H1 (cell line): ENCODE measurements around the gene PDGFA. TPM values are rescaled to one million over a fixed set of nuclear protein-coding genes. Genes with fewer than 3 reads are reported as not detected.
A peak's percentile ranks its signal among the peaks of the same experiment; 100 is the strongest.

Experiments used
- CTCF ChIA-PET: fragments of 300-600 bp; sonication (Branson Sonifier 250); formaldehyde crosslinking; loops from one replicate; lab custom pipeline; 2021; ENCODE audit not compliant: partially characterized antibody; lab: Charles Lee
- POLR2A ChIA-PET: fragments of 300-600 bp; sonication (Branson Sonifier 250); formaldehyde crosslinking; loops from one replicate; lab custom pipeline; 2021; ENCODE audit warnings: inconsistent platforms; ENCODE audit not compliant: partially characterized antibody; lab: Charles Lee
- DNase-seq, 2 experiments: peaks; one replicate each; pipeline versions ENCODE4 v3.0.0 to v3.0.0-alpha.2; 2010 to 2022; ENCODE audit warnings: low spot score in 2 of 2, low read depth in 1 of 2, mixed read lengths in 1 of 2
- FAIRE-seq: peaks from 2 replicates; lab custom pipeline; 2011; peaks lifted over from hg19 to GRCh38; lab: Jason Lieb, UNC
- H2AFZ ChIP-seq: 2 replicates; pipeline ENCODE4 v1.8.1; 2012; ENCODE audit warnings: low read length, inconsistent platforms
- H2AK5ac ChIP-seq: 2 replicates; pipeline ENCODE4 v1.6.1; 2013; ENCODE audit warnings: low read depth, low read length
- H2BK120ac ChIP-seq: replicated peaks from 2 replicates; pipeline ENCODE3; 2013; ENCODE audit warnings: low read depth, low read length, inconsistent platforms
- H2BK12ac ChIP-seq: 2 replicates; pipeline ENCODE4 v1.6.1; 2013; ENCODE audit warnings: low read depth, low read length
- H2BK15ac ChIP-seq: 2 replicates; pipeline ENCODE4 v1.6.1; 2013; ENCODE audit warnings: low read length
- H2BK20ac ChIP-seq: 2 replicates; pipeline ENCODE4 v1.6.1; 2013; ENCODE audit warnings: low read length
- H2BK5ac ChIP-seq: 2 replicates; pipeline ENCODE4 v1.6.1; 2013; ENCODE audit warnings: low read depth, low read length
- H3K14ac ChIP-seq: 2 replicates; pipeline ENCODE4 v1.6.1; 2013; ENCODE audit warnings: inconsistent platforms; ENCODE audit not compliant: insufficient read length
- H3K18ac ChIP-seq: 2 replicates; pipeline ENCODE4 v1.6.1; 2013; ENCODE audit warnings: low read length; ENCODE audit errors: extremely low read depth
- H3K23ac ChIP-seq: 2 replicates; pipeline ENCODE4 v1.6.1; 2013; ENCODE audit warnings: inconsistent platforms; ENCODE audit not compliant: insufficient read length
- H3K23me2 ChIP-seq: 2 replicates; pipeline ENCODE4 v1.6.1; 2013; ENCODE audit warnings: low read depth, low read length
- H3K27ac ChIP-seq: 2 replicates; pipeline ENCODE4 v1.6.1; 2011; ENCODE audit warnings: low read depth, low read length, inconsistent platforms
- H3K27me3 ChIP-seq, 4 experiments: replicated peaks in 1 of 4; 1 replicate in 1 of 4; 2 replicates in 3 of 4; pipeline versions ENCODE4 v1.6.1 to v1.8.1; 2011 to 2013; ENCODE audit warnings: low read length in 3 of 4, mild to moderate bottlenecking in 3 of 4, inconsistent platforms in 2 of 4, mixed read lengths in 2 of 4, moderate library complexity in 1 of 4; ENCODE audit not compliant: control insufficient read depth in 3 of 4, insufficient read depth in 3 of 4; ENCODE audit errors: extremely low read depth in 1 of 4
- H3K36me3 ChIP-seq, 4 experiments: 2 replicates each; pipeline versions ENCODE4 v1.6.1 to v1.8.1; 2011 to 2013; ENCODE audit warnings: mild to moderate bottlenecking in 4 of 4, low read length in 3 of 4, moderate library complexity in 2 of 4, control low read depth in 1 of 4, inconsistent platforms in 1 of 4; ENCODE audit not compliant: insufficient read depth in 4 of 4, control insufficient read depth in 2 of 4
- H3K4ac ChIP-seq: replicated peaks from 2 replicates; pipeline ENCODE3; 2013; ENCODE audit warnings: low read length, low read depth, mixed read lengths, inconsistent platforms; ENCODE audit not compliant: insufficient read length
- H3K4me1 ChIP-seq, 4 experiments: replicated peaks in 1 of 4; 1 replicate in 1 of 4; 2 replicates in 3 of 4; pipeline versions ENCODE4 v1.6.1 to v1.8.1; 2011 to 2013; ENCODE audit warnings: low read length in 3 of 4, inconsistent platforms in 2 of 4, mixed read lengths in 1 of 4; ENCODE audit not compliant: insufficient read depth in 4 of 4, control insufficient read depth in 3 of 4
- H3K4me2 ChIP-seq, 2 experiments: 2 replicates each; pipeline versions ENCODE4 v1.6.1 to v1.8.1; 2011 to 2013; ENCODE audit warnings: low read depth in 2 of 2, low read length in 2 of 2, control low read depth in 1 of 2, inconsistent platforms in 1 of 2, mild to moderate bottlenecking in 1 of 2; ENCODE audit not compliant: insufficient read depth in 1 of 2
- H3K4me3 ChIP-seq, 4 experiments: fragments of 200-600, 300-600 bp in 1 of 4; sonication (generic), shearing (Covaris generic), sonication (Bioruptor Twin) in 1 of 4; 2 replicates each; pipeline versions ENCODE4 v1.5.1 to v1.8.1; 2011 to 2016; ENCODE audit warnings: low read length in 4 of 4, low read depth in 3 of 4, control low read depth in 2 of 4, inconsistent platforms in 2 of 4, mild to moderate bottlenecking in 2 of 4, mixed read lengths in 1 of 4, moderate library complexity in 1 of 4; ENCODE audit not compliant: insufficient read depth in 2 of 4; ENCODE audit errors: extremely low read depth in 1 of 4
- H3K56ac ChIP-seq: replicated peaks from 2 replicates; pipeline ENCODE3; 2013; ENCODE audit warnings: low read depth, mild to moderate bottlenecking, mixed read lengths, low read length, inconsistent platforms; ENCODE audit not compliant: insufficient read length
- H3K79me1 ChIP-seq: 2 replicates; pipeline ENCODE4 v1.6.1; 2013; ENCODE audit warnings: low read depth, low read length, control low read depth
- H3K79me2 ChIP-seq, 2 experiments: 2 replicates each; pipeline versions ENCODE4 v1.6.1 to v1.8.1; 2012 to 2013; ENCODE audit warnings: low read length in 2 of 2, mild to moderate bottlenecking in 2 of 2, inconsistent platforms in 1 of 2; ENCODE audit not compliant: insufficient read depth in 2 of 2, control insufficient read depth in 1 of 2
- H3K9ac ChIP-seq, 4 experiments: replicated peaks in 1 of 4; 1 replicate in 1 of 4; 2 replicates in 3 of 4; pipeline versions ENCODE4 v1.6.1 to v1.8.1; 2011 to 2013; ENCODE audit warnings: low read depth in 3 of 4, low read length in 3 of 4, control low read depth in 2 of 4, mild to moderate bottlenecking in 2 of 4, moderate library complexity in 2 of 4, inconsistent platforms in 1 of 4; ENCODE audit errors: extremely low read depth in 1 of 4
- H3K9me3 ChIP-seq, 2 experiments: 2 replicates each; pipeline versions ENCODE4 v1.6.1 to v1.8.1; 2012 to 2013; ENCODE audit warnings: mild to moderate bottlenecking in 2 of 2, moderate library complexity in 2 of 2, control low read depth in 1 of 2, inconsistent platforms in 1 of 2, low read depth in 1 of 2, low read length in 1 of 2, mixed read lengths in 1 of 2; ENCODE audit not compliant: insufficient read depth in 2 of 2
- H4K20me1 ChIP-seq, 2 experiments: replicated peaks in 1 of 2; 2 replicates each; pipeline versions ENCODE3 to v1.8.1; 2011 to 2013; ENCODE audit warnings: inconsistent platforms in 2 of 2, low read length in 2 of 2, mild to moderate bottlenecking in 1 of 2; ENCODE audit not compliant: insufficient read depth in 2 of 2, control insufficient read depth in 1 of 2
- H4K5ac ChIP-seq: 2 replicates; pipeline ENCODE4 v1.6.1; 2013; ENCODE audit warnings: low read length, low read depth, mixed read lengths, inconsistent platforms; ENCODE audit not compliant: insufficient read length
- H4K8ac ChIP-seq: 2 replicates; pipeline ENCODE4 v1.8.0; 2013; ENCODE audit warnings: mild to moderate bottlenecking, moderate library complexity, low read length, inconsistent platforms; ENCODE audit not compliant: insufficient read depth; ENCODE audit errors: extremely low read depth
- H4K91ac ChIP-seq: replicated peaks from 2 replicates; pipeline ENCODE3; 2013; ENCODE audit warnings: low read length, mixed read lengths, inconsistent platforms; ENCODE audit not compliant: insufficient read length
- BCL11A ChIP-seq, 2 experiments: IDR thresholded peaks; one replicate each; pipeline ENCODE4 v1.6.1; 2011; ENCODE audit warnings: low read depth in 2 of 2, low read length in 2 of 2, mild to moderate bottlenecking in 2 of 2
- BRCA1 ChIP-seq: IDR thresholded peaks from 2 replicates; pipeline ENCODE4 v1.6.1; 2012; ENCODE audit warnings: low read depth, low read length, improper control_type of control experiment
- CBX8 ChIP-seq: fragments of 300-800, 300-1000 bp; sonication (generic); IDR thresholded peaks from 2 replicates; pipeline ENCODE4 v1.7.1; 2016; ENCODE audit warnings: low read depth, low read length, borderline replicate concordance
- MAFK ChIP-seq: IDR thresholded peaks from 2 replicates; pipeline ENCODE4 v1.6.1; 2012; ENCODE audit warnings: low read depth, mild to moderate bottlenecking, improper control_type of control experiment, low read length
- RNF2 ChIP-seq: fragments of 200-900, 300-1000 bp; sonication (generic); IDR thresholded peaks from 2 replicates; pipeline ENCODE4 v1.7.1; 2016; ENCODE audit warnings: borderline replicate concordance, low read depth, mild to moderate bottlenecking, antibody characterized with exemption, low read length; ENCODE audit not compliant: poor library complexity, severe bottlenecking; ENCODE audit errors: missing control alignments
- WGBS, 2 experiments: shearing (Covaris generic) in 1 of 2; methylation state at CpG; one replicate each; pipeline versions ENCODE4 v1.1.6 to v1.1.7; 2013 to 2015; ENCODE audit warnings: low lambda C conversion rate in 2 of 2, mixed read lengths in 2 of 2, inconsistent platforms in 1 of 2, low coverage in 1 of 2, missing lambda C conversion rate in 1 of 2; ENCODE audit not compliant: insufficient replicate concordance in 2 of 2, insufficient coverage in 1 of 2, insufficient read length in 1 of 2; ENCODE audit errors: extremely low coverage in 1 of 2, missing lambda C conversion rate in 1 of 2; 5-methylcytosine and 5-hydroxymethylcytosine counted together
- polyA plus RNA-seq, 7 experiments: library from polyadenylated mRNA; depleted of rRNA in 3 of 7; stranded (reverse) in 5 of 7; unstranded in 2 of 7; fragments of >200 nt in 5 of 7; fragments of 200-250 nt in 2 of 7; gene quantifications; 1 replicate in 5 of 7; 2 replicates in 1 of 7; 4 replicates in 1 of 7; pipeline versions ENCODE4 v1.2.1 to v1.2.3, GENCODE V29; 2011 to 2013; ENCODE audit warnings: missing spikeins in 2 of 7, mixed read lengths in 2 of 7
- total RNA-seq: library from RNA; stranded (reverse); fragmentation: NEBNext Ultra II Directional; extraction: Animal tissue kit (Norgen Biotek cat#: 25700); gene quantifications from 2 replicates; pipeline ENCODE4 v1.2.1, GENCODE V29; 2021

Gene PDGFA
- total and polyA plus RNA-seq, 2 of the 8 experiments (the other 6 are each of a cell fraction or from before 2014, with no cell fraction given): 21.1 to 43.0 TPM

DNA sequence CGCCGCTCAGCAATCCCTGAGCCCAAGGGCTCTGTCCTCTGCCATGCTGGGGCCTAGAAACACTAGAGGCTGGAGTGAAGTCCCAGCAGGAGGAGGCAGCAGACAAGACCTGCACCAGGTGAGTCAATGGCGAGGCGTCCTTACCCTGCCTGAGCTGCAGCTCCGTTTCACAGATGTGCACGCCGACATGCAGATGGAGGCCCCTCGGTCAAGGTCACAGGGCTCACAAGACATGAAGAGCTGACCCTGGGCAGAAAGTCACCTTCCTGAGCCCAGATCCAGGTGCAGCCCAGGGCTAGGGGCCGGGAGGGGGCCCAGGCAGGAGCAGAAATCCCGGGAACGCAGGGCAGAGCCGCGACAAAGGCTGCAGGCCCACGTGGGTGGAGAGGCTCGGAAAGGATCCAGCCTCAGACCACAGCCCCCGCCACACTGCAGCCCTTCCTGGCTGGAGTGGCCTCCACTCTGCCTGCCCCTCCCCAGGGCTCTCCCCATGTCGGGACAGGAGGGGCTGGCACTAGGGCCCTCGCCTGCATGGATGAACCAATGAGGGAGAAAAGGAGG lies 23.8 kb downstream of the PDGFA start:
- H4K8ac ChIP-seq: peak overlapping the region; percentile 90
- H3K27me3 ChIP-seq: no peaks in the 10 kb centered on the region
- H3K18ac ChIP-seq: no peak overlapping the region
- peaks cover 0 to 1% of the 10 kb centered on the region in 2 experiments for H4K20me1 ChIP-seq
- no peaks in the 10 kb centered on the region for H3K9me3 ChIP-seq
- H3K4me2 ChIP-seq: no peak overlapping the region
- ChIA-PET CTCF (no interaction called here), POLR2A (interaction anchor here (1.0 to 2.1 kb wide), 5 partner anchors 9 to 19 kb away, joined by 3 to 6 read pairs (median 3); no protein-coding TSS in a partner anchor)
- no peak overlapping the region for H3K56ac ChIP-seq
- no peak overlapping the region for H3K9ac ChIP-seq
- no peak overlapping the region for H3K14ac ChIP-seq
- H3K4me3 ChIP-seq: no peak overlapping the region
- H2AK5ac ChIP-seq: no peak overlapping the region
- H4K91ac ChIP-seq: no peak overlapping the region
- WGBS, 2 experiments: 92% methylated on average over 16 of the region's 18 CpGs; no CpG with 5 or more reads in 1 of the 2 experiments
- H2AFZ ChIP-seq: no peak overlapping the region
- no peak overlapping the region for H3K23ac ChIP-seq
- H4K5ac ChIP-seq: no peak overlapping the region
- H2BK120ac ChIP-seq: no peak overlapping the region
- H2BK5ac ChIP-seq: 0 out of 2 replicates have a peak overlapping the region, but pooled peaks have one; percentile 3
- no peak overlapping the region for H2BK15ac ChIP-seq
- peaks cover 3% of the 10 kb centered on the region; the same call in 1 of the 2 replicates for H3K79me1 ChIP-seq
- no peak overlapping the region for H3K4ac ChIP-seq
- H2BK12ac ChIP-seq: no peak overlapping the region
- DNase-seq (no peak), FAIRE-seq (no peak)
- peaks cover 4 to 42% (median 14%) of the 10 kb centered on the region in 4 experiments; a peak in 6 of 8 replicates for H3K36me3 ChIP-seq
- H3K79me2 ChIP-seq: no peaks in the 10 kb centered on the region
- no peak overlapping the region; the same call in 1 of the 2 replicates for H3K27ac ChIP-seq
- no peaks in the 10 kb centered on the region for H3K23me2 ChIP-seq
- H3K4me1 ChIP-seq: peaks cover 0 to 5% (median 0%) of the 10 kb centered on the region in 4 experiments; a peak in 1 of 7 replicates
- H2BK20ac ChIP-seq: no peak overlapping the region
- TF ChIP-seq BCL11A (IDR thresholded peaks at IDR 0.05; ENCODE audit: low read depth in 2 of 2, low read length in 2 of 2): no peak
- no peak for TF ChIP-seq BRCA1
- no peak for TF ChIP-seq CBX8
- no peak for TF ChIP-seq RNF2
- TF ChIP-seq MAFK: no peak
